Neural crest cell (in vitro differentiated cells): Measurements from ENCODE around the gene TMEM59L. TPM values are rescaled to one million over a fixed set of nuclear protein-coding genes. Genes with fewer than 3 reads are reported as not detected.
A peak's percentile ranks its signal among the peaks of the same experiment; 100 is the strongest.

Experiments
- DNase-seq: peaks from one replicate; pipeline ENCODE4 v3.0.0; 2021; ENCODE audit warnings: low read depth, mixed read lengths, low spot score
- H3K27ac Mint-ChIP-seq: one replicate; pipeline ENCODE4 v1.8.0; 2021; ENCODE audit warnings: mild to moderate bottlenecking, mixed read lengths; ENCODE audit not compliant: unreplicated experiment
- H3K27me3 Mint-ChIP-seq: 2 replicates; pipeline ENCODE4 v1.8.0; 2021; ENCODE audit warnings: low read depth, mild to moderate bottlenecking, mixed read lengths
- H3K36me3 Mint-ChIP-seq: 2 replicates; pipeline ENCODE4 v1.8.0; 2021; ENCODE audit warnings: low read depth, mild to moderate bottlenecking, mixed read lengths
- H3K4me1 Mint-ChIP-seq: 2 replicates; pipeline ENCODE4 v1.8.0; 2021; ENCODE audit warnings: mixed read lengths
- H3K4me3 Mint-ChIP-seq: one replicate; pipeline ENCODE4 v1.8.0; 2021; ENCODE audit warnings: mild to moderate bottlenecking, mixed read lengths
- H3K9me3 Mint-ChIP-seq: 2 replicates; pipeline ENCODE4 v1.8.0; 2021; ENCODE audit warnings: mixed read lengths
- CTCF ChIP-seq: fragments of 200-600 bp; sonication (generic); conservative IDR thresholded peaks from 2 replicates; pipeline ENCODE4 v1.5.0; 2021; ENCODE audit warnings: antibody characterized with exemption, mild to moderate bottlenecking
- total RNA-seq: library from RNA; stranded (reverse); gene quantifications from 2 replicates; pipeline ENCODE4 v1.2.1, GENCODE V29; 2021

TMEM59L gene
- total RNA-seq, 1 donor from 2014 or later: 6.4 TPM

- TF ChIP-seq CTCF: no peak
- no peaks in the 10 kb centered on the region for H3K36me3 Mint-ChIP-seq
- H3K4me3 Mint-ChIP-seq: peak overlapping the region; percentile 70
- no peak overlapping the region for H3K27ac Mint-ChIP-seq
- peaks cover 77% of the 10 kb centered on the region for H3K27me3 Mint-ChIP-seq
- DNase-seq: no peak
- H3K4me1 Mint-ChIP-seq: peaks cover 21% of the 10 kb centered on the region
- H3K9me3 Mint-ChIP-seq: peaks cover 5% of the 10 kb centered on the region
Measured at GRCh38 chr19:18613589-18614234, 1.0 kb downstream of the TMEM59L start.

GRCh38 chr19:18616023-18616422 lies 3.4 kb downstream of the TMEM59L start:
- Mint-ChIP-seq H3K36me3 (no peaks in the 10 kb centered on the region), H3K27me3 (peaks cover 56% of the 10 kb centered on the region), H3K9me3 (peaks cover 5% of the 10 kb centered on the region), H3K27ac (no peak overlapping the region), H3K4me3 (no peak overlapping the region), H3K4me1 (peaks cover 10% of the 10 kb centered on the region)
- no peak for TF ChIP-seq CTCF
- DNase-seq: no peak

- no peak for DNase-seq
- H3K36me3 Mint-ChIP-seq: no peaks in the 10 kb centered on the region
- H3K9me3 Mint-ChIP-seq: peaks cover 5% of the 10 kb centered on the region
- H3K4me3 Mint-ChIP-seq: no peak overlapping the region
- H3K27me3 Mint-ChIP-seq: peaks cover 45% of the 10 kb centered on the region
- no peak for TF ChIP-seq CTCF
- no peak overlapping the region for H3K27ac Mint-ChIP-seq
- H3K4me1 Mint-ChIP-seq: peaks cover under 1% of the 10 kb centered on the region
Measured at GRCh38 chr19:18617562-18617961, 4.9 kb downstream of the TMEM59L start.

- H3K27ac Mint-ChIP-seq: no peak overlapping the region
- H3K36me3 Mint-ChIP-seq: no peaks in the 10 kb centered on the region
- no peak for DNase-seq
- no peaks in the 10 kb centered on the region for H3K4me1 Mint-ChIP-seq
- no peak for TF ChIP-seq CTCF
- H3K27me3 Mint-ChIP-seq: peaks cover 41% of the 10 kb centered on the region
- peaks cover 5% of the 10 kb centered on the region for H3K9me3 Mint-ChIP-seq
- no peak overlapping the region for H3K4me3 Mint-ChIP-seq
Measured at GRCh38 chr19:18618236-18618635, 5.6 kb downstream of the TMEM59L start.

GRCh38 chr19:18620311-18620710 lies 7.6 kb downstream of the TMEM59L start:
- no peak for DNase-seq
- TF ChIP-seq CTCF: no peak
- H3K27me3 Mint-ChIP-seq: peaks cover 21% of the 10 kb centered on the region

More at GRCh38 chr19:18620311-18620710, 7.6 kb downstream of the TMEM59L start:
- no peaks in the 10 kb centered on the region for H3K4me1 Mint-ChIP-seq
- H3K36me3 Mint-ChIP-seq: no peaks in the 10 kb centered on the region
- no peak overlapping the region for H3K27ac Mint-ChIP-seq
- H3K4me3 Mint-ChIP-seq: no peak overlapping the region
- H3K9me3 Mint-ChIP-seq: peaks cover 5% of the 10 kb centered on the region
